ENCODE measurements around the gene CACTIN.
"Not testable (repeated sequence)": the region's sequence is repeated elsewhere in the genome, so short reads cannot be mapped to it uniquely, and the experiment has no call there.

CACTIN gene

GRCh38 chr19:3628766-3629165 lies 2.2 kb upstream of the CACTIN start:
- DNase-seq (ENCODE audit: low read depth in 3 of 3, low spot score in 1 of 3): not testable (repeated sequence)

DNA sequence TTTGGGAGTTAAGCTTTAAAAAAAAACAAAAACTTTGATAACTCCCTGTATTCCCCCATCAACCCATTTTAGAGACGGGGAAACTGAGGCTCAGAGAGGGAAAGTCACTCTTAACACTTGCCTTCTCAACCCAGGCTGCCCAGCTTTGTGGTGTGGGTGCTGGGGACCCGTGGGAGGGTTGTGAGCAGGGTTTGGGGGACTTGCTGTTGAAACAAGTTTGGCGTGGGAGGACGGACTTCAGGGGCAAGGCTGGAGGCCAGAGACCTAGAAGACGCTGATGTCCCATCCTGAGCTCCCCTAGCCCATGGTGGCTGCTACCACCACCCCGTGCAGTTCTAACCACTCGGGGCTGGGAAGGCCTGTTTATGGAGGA lies 747 bp upstream of the CACTIN start:
- DNase-seq (ENCODE audit: low read depth in 3 of 3, low spot score in 1 of 3): no peak

DNA sequence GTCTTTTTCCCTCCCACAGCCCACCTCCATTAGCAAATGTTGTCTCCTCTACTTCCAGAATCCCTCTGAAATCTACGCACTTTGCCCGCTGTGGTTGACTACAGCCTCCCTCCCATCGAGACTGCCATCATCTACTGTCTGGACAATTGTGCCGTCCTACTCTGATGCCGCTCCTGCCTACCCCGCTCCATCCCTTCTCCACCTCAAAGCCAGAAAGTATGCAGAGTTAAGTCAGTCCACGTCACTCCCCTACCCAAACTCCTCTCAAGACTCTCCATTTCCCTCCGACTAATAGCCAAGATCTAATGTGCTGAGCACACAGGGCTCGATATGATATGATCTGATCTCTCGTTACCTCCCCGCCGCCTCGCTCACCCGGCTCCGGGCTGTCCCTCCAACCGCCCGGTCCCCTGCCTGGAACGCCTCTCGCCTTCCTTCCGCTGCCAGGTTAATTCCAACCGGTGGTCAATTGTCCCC lies 556 bp downstream of the CACTIN start:
- DNase-seq (ENCODE audit: low read depth in 3 of 3, low spot score in 1 of 3): no peak

- no peak for DNase-seq (ENCODE audit: low read depth in 3 of 3, low spot score in 1 of 3)
Measured at GRCh38 chr19:3623716-3624115, 2.9 kb downstream of the CACTIN start.

GRCh38 chr19:3622224-3622623 lies 4.4 kb downstream of the CACTIN start:
- DNase-seq (ENCODE audit: low read depth in 3 of 3, low spot score in 1 of 3): no peak

GRCh38 chr19:3621689-3622088 lies 4.9 kb downstream of the CACTIN start:
- DNase-seq (ENCODE audit: low read depth in 3 of 3, low spot score in 1 of 3): no peak

DNA sequence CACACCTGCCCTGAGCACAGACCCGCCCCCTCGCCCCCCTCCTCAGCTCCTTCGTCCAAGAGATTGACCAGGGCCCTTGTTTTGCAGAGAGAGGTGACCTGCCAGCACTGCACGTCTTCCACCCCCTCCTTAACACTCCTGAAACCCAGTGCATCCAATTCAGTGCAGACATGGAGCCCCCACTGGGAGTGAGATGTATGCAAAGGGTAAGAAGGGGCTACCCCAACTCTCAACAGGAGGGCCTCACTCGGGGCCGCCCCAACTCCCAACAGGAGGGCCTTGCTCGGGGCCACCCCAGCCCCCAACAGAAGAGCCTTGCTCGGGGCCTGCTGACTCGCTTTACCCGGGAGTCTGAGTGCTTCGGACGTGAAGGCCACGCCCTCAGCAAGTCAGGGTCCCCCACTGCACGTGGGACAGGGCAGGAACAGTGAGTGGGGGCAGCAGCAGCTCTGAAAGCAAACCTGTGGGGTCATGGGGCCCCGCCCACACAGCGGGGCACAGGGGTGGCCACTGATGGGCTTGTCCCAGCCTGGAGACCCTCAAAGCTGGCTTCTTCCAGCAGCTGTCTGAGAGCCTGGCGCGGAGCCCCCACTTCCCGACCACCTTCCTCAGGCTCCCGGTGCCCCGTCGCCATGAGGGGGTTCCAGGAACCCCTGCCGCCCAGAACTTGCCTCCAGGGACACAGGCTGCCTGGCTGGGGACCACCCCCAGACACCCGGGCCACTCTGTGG lies 5.6 kb downstream of the CACTIN start:
- DNase-seq (ENCODE audit: low read depth in 3 of 3, low spot score in 1 of 3): no peak

DNA sequence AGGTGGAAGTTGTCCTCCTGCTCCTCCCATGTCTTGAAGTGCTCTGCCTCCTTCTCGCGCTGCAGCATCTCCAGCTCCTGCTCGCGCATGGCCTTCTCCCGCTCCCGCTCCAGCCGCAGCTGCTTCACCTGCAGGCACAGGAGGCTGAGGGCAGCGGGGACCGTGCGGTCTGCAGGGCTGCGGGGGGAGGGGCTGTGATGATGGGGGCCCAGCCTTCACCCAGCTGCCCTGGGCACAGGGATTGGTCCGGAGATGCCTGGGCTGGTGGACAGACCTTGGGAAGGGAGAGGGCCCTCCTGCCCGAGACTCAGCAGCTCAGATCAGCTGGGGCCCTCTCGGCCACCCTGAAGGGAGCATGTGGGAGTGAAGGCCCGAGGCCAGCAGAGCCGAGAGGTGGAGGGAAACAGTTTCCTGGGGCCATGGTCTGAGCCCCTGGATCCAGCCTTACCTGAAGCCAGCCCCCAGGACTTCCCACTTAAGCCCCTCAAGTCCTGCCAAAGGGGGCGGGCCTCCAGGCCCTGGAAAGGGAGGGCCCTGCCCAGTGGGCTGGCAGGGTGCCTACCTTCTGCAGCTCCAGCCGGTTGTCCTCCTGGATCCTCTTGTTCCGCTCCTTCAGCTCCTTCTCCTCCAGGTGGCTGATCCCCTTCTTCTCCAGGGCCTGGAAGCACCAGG lies 6.3 kb downstream of the CACTIN start:
- no peak for DNase-seq (ENCODE audit: low read depth in 3 of 3, low spot score in 1 of 3)

- no peak for DNase-seq (ENCODE audit: low read depth in 3 of 3, low spot score in 1 of 3)
Measured at GRCh38 chr19:3619631-3620012, 7.0 kb downstream of the CACTIN start.

GRCh38 chr19:3618811-3619630 lies 7.6 kb downstream of the CACTIN start:
- no peak for DNase-seq (ENCODE audit: low read depth in 3 of 3, low spot score in 1 of 3)

- DNase-seq (ENCODE audit: low read depth in 3 of 3, low spot score in 1 of 3): peak in 1 of 3 donors; percentile 53
Measured at GRCh38 chr19:3618144-3618810, 8.3 kb downstream of the CACTIN start.

DNA sequence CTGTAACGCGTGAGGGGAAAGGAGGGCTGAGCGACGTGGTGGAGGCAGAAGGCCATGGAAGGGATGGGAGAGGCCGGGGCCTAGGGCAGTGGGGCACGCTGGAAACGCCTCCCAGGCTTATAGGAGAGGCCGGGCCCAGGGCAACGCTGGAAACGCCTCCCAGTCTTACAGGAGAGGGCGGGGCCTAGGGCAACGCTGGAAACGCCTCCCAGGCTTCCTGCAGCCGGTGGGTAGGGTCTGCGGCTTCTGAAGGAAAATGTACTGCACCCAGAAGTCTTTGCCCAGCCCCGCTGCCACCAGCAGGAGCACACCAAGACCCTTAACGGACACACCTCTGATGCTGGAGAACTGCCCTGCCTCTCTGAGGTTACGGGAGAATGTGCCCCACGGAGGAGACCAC lies 9.1 kb downstream of the CACTIN start:
- no peak for DNase-seq (ENCODE audit: low read depth in 3 of 3, low spot score in 1 of 3)

DNA sequence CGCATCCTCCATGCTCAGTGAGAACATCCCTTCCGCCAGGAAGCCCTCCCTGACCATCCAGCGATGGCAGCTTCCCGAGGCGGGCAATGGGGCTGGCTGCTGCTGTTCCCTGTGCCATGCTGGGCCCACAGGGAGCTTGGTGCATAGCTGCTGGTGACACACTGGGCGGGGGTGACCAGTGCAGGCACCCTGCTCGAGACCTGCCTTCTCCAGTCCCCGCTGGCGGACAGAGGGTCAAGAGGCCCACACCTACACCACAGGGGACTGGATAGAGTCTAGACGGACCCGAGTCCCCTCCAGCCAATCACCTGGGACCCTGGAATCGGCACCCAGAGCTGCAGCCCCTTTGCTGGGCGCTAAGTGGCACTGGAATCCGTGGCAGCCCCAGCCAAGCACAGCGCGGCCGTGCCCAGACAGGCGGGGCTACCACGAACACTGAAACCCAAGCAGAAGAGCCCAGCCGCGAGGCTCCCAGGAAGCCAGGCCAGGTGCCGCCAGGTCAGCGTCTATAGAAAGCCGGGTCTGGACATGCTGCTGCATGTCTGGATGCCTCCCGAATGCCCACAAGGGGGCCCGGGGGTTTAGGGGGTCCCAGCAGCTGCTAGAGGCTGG lies 11.0 kb downstream of the CACTIN start:
- no peak for DNase-seq (ENCODE audit: low read depth in 3 of 3, low spot score in 1 of 3)

- DNase-seq (ENCODE audit: low read depth in 3 of 3, low spot score in 1 of 3): no peak
Measured at GRCh38 chr19:3614858-3615505, 11.6 kb downstream of the CACTIN start.

- DNase-seq (ENCODE audit: low read depth in 3 of 3, low spot score in 1 of 3): no peak
Measured at GRCh38 chr19:3613818-3614661, 12.6 kb downstream of the CACTIN start.

DNA sequence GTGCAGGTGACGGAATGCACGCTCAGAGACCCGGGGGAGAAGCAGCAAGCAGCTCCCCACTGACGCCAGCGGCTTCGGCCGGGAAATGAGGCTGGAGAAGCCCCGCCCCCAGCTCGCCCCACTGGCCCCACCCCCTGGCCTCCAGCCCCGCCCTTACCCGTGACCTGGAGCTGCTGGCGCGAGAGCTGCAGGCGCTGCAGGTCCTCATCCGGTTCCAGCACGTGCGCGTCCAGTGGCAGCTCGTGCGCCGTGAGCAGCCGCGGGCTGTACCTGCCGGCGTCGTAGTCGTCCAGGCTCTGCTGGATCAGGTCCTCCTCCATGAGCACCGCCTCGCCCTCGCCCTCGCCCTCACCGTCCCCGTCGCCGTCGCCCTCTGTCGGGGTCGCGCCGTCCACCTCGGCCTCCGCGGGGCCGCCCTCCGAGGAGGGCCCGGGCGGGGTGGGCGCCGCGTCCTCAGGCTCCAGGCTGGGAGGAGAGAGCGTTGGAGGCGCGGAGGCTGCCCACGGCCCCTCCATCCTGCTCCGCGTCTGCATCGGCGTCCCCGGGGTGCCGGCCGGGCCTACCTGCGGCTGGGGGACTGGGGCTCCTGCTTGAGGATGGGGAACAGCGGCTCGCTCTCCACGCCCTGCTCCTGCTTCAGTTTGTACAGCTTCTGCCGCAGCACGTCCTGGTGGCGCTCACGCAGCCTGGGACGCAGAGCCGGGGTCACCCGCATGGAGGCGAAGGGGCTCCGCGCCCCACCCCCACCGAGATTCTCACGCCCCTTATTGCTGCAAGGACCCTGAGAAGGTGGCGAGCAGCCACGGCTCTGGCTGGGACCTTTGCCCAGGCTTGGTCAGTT lies 13.5 kb downstream of the CACTIN start:
- no peak for DNase-seq (ENCODE audit: low read depth in 3 of 3, low spot score in 1 of 3)

GRCh38 chr19:3612330-3612729 lies 14.3 kb downstream of the CACTIN start:
- no peak for DNase-seq (ENCODE audit: low read depth in 3 of 3, low spot score in 1 of 3)

GRCh38 chr19:3611841-3612240 lies 14.7 kb downstream of the CACTIN start:
- DNase-seq (ENCODE audit: low read depth in 3 of 3, low spot score in 1 of 3): no peak

Data from stimulated activated CD4-positive, alpha-beta T cell treated with anti-CD3 and anti-CD28 coated beads, TNF-alpha, amount 100 ng/mL, for 1 hour (primary cell).